HEK293 (cell line): ENCODE data around the gene FUT1.

ENCODE experiments used
- CTCF ChIA-PET: fragments of 350-600 bp; formaldehyde crosslinking; extraction: SDS; loops from one replicate; lab custom pipeline; 2021; ENCODE audit warnings: antibody characterized with exemption; lab: Yijun Ruan, JAX
- POLR2A ChIA-PET: fragments of 300-600 bp; formaldehyde crosslinking; extraction: SDS; loops from one replicate; lab custom pipeline; 2020; ENCODE audit warnings: antibody characterized with exemption, inconsistent platforms; lab: Yijun Ruan, JAX
- H3K27ac ChIP-seq: fragments of 200-500 bp; sonication (Bioruptor generic); 2 replicates; pipeline ENCODE4 v1.5.1; 2014; ENCODE audit warnings: low read depth, low read length, control low read depth, inconsistent platforms; ENCODE audit errors: extremely low read depth
- H3K36me3 ChIP-seq, 2 experiments: fragments of 200-500 bp in 1 of 2; sonication (Bioruptor generic) in 1 of 2; 1 replicate in 1 of 2; 2 replicates in 1 of 2; pipeline ENCODE4 v1.5.1; 2014 to 2017; ENCODE audit warnings: inconsistent platforms in 2 of 2, low read length in 2 of 2; ENCODE audit not compliant: control insufficient read depth in 2 of 2, insufficient read depth in 1 of 2
- H3K4me1 ChIP-seq: fragments of 200-500 bp; sonication (Bioruptor generic); 2 replicates; pipeline ENCODE4 v1.5.1; 2014; ENCODE audit warnings: mild to moderate bottlenecking, low read length, inconsistent platforms; ENCODE audit not compliant: control insufficient read depth, insufficient read depth
- H3K4me3 ChIP-seq: 2 replicates; pipeline ENCODE4 v1.5.1; 2011; ENCODE audit warnings: low read depth, mild to moderate bottlenecking, control low read depth, low read length, moderate library complexity
- H3K9me3 ChIP-seq: fragments of 200-500 bp; sonication (Bioruptor generic); 2 replicates; pipeline ENCODE4 v1.5.1; 2014; ENCODE audit warnings: low read depth, low read length, inconsistent platforms; ENCODE audit not compliant: control insufficient read depth, insufficient read depth
- CTCF ChIP-seq: fragments of 450-650 bp; formaldehyde crosslinking; IDR thresholded peaks from 2 replicates; pipeline ENCODE4 v1.5.1; 2016; ENCODE audit warnings: missing biosample characterization, missing genetic modification characterization
- HIC1 ChIP-seq: fragments of 450-650 bp; formaldehyde crosslinking; IDR thresholded peaks from 2 replicates; pipeline ENCODE4 v1.5.1; 2016; ENCODE audit warnings: missing biosample characterization, missing genetic modification characterization
- HOXC10 ChIP-seq: sonication (generic); formaldehyde crosslinking; IDR thresholded peaks from 2 replicates; pipeline ENCODE4 v1.8.1; 2023; ENCODE audit warnings: mild to moderate bottlenecking, missing genetic modification reagents
- KLF8 ChIP-seq: fragments of 450-650 bp; formaldehyde crosslinking; IDR thresholded peaks from 2 replicates; pipeline ENCODE4 v1.5.1; 2016; ENCODE audit warnings: missing biosample characterization, missing genetic modification characterization
- OSR2 ChIP-seq: fragments of 450-650 bp; formaldehyde crosslinking; IDR thresholded peaks from 2 replicates; pipeline ENCODE4 v1.5.1; 2016; ENCODE audit warnings: missing biosample characterization, missing genetic modification characterization
- REPIN1 ChIP-seq: fragments of 450-650 bp; formaldehyde crosslinking; IDR thresholded peaks from 2 replicates; pipeline ENCODE4 v1.5.1; 2017; ENCODE audit warnings: missing biosample characterization, missing genetic modification characterization, low read depth
- ZNF544 ChIP-seq: fragments of 450-650 bp; formaldehyde crosslinking; IDR thresholded peaks from 2 replicates; pipeline ENCODE4 v1.5.0; 2017; ENCODE audit warnings: missing biosample characterization, missing genetic modification characterization
- ZNF558 ChIP-seq: fragments of 450-650 bp; formaldehyde crosslinking; IDR thresholded peaks from 2 replicates; pipeline ENCODE4 v1.5.1; 2016; ENCODE audit warnings: missing biosample characterization, missing genetic modification characterization
- ZNF600 ChIP-seq: fragments of 450-650 bp; formaldehyde crosslinking; IDR thresholded peaks from 2 replicates; pipeline ENCODE4 v1.5.1; 2016; ENCODE audit warnings: missing biosample characterization, missing genetic modification characterization
- ZNF707 ChIP-seq: fragments of 450-650 bp; formaldehyde crosslinking; IDR thresholded peaks from 2 replicates; pipeline ENCODE4 v1.5.1; 2016; ENCODE audit warnings: missing biosample characterization, missing genetic modification characterization
- ZNF830 ChIP-seq: fragments of 450-650 bp; IDR thresholded peaks from 2 replicates; pipeline ENCODE4 v1.5.0; 2018; ENCODE audit warnings: missing biosample characterization, missing genetic modification characterization, low read depth, mild to moderate bottlenecking, moderate library complexity
- TF ChIP-seq, protein P1 (sequence below): fragments of 450-650 bp; formaldehyde crosslinking; IDR thresholded peaks from 2 replicates; pipeline ENCODE4 v1.5.1; 2016; ENCODE audit warnings: missing biosample characterization, missing genetic modification characterization
- TF ChIP-seq, protein P2 (sequence below): fragments of 450-650 bp; formaldehyde crosslinking; IDR thresholded peaks from 2 replicates; pipeline ENCODE4 v1.5.1; 2016; ENCODE audit warnings: missing biosample characterization, missing genetic modification characterization
- TF ChIP-seq, protein P3 (sequence below): fragments of 450-650 bp; formaldehyde crosslinking; IDR thresholded peaks from 2 replicates; pipeline ENCODE4 v1.5.1; 2016; ENCODE audit warnings: missing biosample characterization, missing genetic modification characterization, borderline replicate concordance

FUT1 gene

DNA sequence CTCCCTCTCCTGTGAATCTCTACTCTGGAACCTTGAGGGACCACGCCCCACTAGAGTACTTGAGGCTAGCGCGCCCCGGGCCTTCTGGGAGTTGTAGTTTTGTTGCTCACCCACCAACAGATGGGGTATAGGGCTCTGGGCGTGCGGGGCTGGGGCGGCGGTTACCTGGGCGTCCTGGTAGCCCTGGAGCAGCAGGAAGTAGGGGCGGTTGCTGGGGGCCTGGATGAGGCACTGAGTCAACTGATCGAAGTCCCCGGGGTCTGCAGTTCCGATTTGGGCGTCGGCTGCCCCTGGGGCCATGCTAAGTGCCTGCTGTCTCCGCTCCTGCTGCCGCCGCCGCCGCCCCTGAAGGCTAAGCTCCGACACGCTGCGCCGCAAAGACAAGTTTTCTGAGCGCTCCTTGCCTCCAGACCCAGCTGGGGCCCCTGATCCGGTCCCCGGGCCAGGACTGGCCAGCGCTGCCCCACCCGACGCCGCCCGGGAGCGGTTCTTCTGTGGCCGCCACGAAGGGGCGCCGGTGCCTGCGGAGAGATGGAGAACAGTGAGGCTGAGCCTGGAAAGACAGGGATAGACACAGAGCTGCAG is 17.3 kb downstream of the FUT1 start:
- ChIA-PET CTCF (interaction anchor here (0.5 to 0.9 kb wide), 2 partner anchors 235 to 405 kb away, joined by 3 to 5 read pairs; no protein-coding TSS in a partner anchor), POLR2A (interaction anchor here (0.6 kb wide), 1 partner anchor 1650 kb away, joined by 3 read pairs; no protein-coding TSS in a partner anchor)
- H3K9me3 ChIP-seq, result no peaks in the 10 kb centered on the region
- TF ChIP-seq HOXC10 (no peak), KLF8 (peak; percentile 61; the same call in 1 of the 2 replicates)
- peaks cover 5% of the 10 kb centered on the region for H3K4me1 ChIP-seq
- H3K27ac ChIP-seq, result no peak overlapping the region
- no peaks in the 10 kb centered on the region for H3K36me3 ChIP-seq
- H3K4me3 ChIP-seq, result no peak overlapping the region

DNA sequence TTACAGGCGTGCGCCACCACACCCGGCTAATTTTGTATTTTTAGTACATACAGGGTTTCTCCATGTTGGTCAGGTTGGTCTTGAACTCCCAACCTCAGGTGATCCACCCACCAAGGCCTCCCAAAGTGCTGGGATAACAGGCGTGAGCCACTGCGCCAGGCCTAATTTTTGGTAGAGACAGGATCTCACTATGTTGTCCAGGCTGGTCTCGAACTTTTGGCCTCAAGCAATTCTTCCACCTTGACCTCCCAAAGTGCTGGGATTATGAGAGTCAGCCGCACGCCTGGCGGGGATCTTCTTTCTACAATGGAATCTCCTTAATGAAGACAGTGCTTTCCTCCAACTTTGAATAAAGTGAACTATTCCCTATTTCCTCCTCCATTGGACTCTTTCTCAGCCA is 17.8 kb downstream of the FUT1 start:
- Histone ChIP-seq H3K36me3 (no peaks in the 10 kb centered on the region), H3K9me3 (no peaks in the 10 kb centered on the region), H3K4me1 (peaks cover 5% of the 10 kb centered on the region), H3K27ac (no peak overlapping the region), H3K4me3 (no peak overlapping the region)
- CTCF ChIA-PET, result interaction anchor here (0.5 to 0.7 kb wide), 2 partner anchors 14 to 406 kb away, joined by 3 to 5 read pairs; no protein-coding TSS in a partner anchor
- TF ChIP-seq KLF8, result no peak
- TF ChIP-seq CTCF (tag by site-specific recombination), result no peak
- TF ChIP-seq ZNF707 (tag by site-specific recombination), result no peak
- TF ChIP-seq ZNF558 (tag by site-specific recombination), result no peak
- TF ChIP-seq REPIN1 (tag by site-specific recombination), result no peak
- no peak for TF ChIP-seq ZNF600 (tag by site-specific recombination)
- no peak for TF ChIP-seq HIC1
- TF ChIP-seq, protein P1, sequence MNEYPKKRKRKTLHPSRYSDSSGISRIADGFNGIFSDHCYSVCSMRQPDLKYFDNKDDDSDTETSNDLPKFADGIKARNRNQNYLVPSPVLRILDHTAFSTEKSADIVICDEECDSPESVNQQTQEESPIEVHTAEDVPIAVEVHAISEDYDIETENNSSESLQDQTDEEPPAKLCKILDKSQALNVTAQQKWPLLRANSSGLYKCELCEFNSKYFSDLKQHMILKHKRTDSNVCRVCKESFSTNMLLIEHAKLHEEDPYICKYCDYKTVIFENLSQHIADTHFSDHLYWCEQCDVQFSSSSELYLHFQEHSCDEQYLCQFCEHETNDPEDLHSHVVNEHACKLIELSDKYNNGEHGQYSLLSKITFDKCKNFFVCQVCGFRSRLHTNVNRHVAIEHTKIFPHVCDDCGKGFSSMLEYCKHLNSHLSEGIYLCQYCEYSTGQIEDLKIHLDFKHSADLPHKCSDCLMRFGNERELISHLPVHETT (tag by site-specific recombination), result no peak
- TF ChIP-seq OSR2 (tag by site-specific recombination), result no peak
- TF ChIP-seq, protein P2, sequence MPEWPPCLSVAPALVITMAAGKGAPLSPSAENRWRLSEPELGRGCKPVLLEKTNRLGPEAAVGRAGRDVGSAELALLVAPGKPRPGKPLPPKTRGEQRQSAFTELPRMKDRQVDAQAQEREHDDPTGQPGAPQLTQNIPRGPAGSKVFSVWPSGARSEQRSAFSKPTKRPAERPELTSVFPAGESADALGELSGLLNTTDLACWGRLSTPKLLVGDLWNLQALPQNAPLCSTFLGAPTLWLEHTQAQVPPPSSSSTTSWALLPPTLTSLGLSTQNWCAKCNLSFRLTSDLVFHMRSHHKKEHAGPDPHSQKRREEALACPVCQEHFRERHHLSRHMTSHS (tag by site-specific recombination), result no peak
- no peak for TF ChIP-seq ZNF544
- no peak for TF ChIP-seq ZNF830 (tag by site-specific recombination)
- TF ChIP-seq, protein P3, sequence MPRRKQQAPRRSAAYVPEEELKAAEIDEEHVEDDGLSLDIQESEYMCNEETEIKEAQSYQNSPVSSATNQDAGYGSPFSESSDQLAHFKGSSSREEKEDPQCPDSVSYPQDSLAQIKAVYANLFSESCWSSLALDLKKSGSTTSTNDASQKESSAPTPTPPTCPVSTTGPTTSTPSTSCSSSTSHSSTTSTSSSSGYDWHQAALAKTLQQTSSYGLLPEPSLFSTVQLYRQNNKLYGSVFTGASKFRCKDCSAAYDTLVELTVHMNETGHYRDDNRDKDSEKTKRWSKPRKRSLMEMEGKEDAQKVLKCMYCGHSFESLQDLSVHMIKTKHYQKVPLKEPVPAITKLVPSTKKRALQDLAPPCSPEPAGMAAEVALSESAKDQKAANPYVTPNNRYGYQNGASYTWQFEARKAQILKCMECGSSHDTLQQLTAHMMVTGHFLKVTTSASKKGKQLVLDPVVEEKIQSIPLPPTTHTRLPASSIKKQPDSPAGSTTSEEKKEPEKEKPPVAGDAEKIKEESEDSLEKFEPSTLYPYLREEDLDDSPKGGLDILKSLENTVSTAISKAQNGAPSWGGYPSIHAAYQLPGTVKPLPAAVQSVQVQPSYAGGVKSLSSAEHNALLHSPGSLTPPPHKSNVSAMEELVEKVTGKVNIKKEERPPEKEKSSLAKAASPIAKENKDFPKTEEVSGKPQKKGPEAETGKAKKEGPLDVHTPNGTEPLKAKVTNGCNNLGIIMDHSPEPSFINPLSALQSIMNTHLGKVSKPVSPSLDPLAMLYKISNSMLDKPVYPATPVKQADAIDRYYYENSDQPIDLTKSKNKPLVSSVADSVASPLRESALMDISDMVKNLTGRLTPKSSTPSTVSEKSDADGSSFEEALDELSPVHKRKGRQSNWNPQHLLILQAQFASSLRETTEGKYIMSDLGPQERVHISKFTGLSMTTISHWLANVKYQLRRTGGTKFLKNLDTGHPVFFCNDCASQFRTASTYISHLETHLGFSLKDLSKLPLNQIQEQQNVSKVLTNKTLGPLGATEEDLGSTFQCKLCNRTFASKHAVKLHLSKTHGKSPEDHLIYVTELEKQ (tag by site-specific recombination), result no peak
- POLR2A ChIA-PET, result no interaction called here
